Measurements from ENCODE around the gene NSD1. TPM values are rescaled to one million over a fixed set of nuclear protein-coding genes. Genes with fewer than 3 reads are reported as not detected.

The NSD1 gene
- total and polyA plus RNA-seq, 9 of the 15 experiments (the other 6 are each of a cell fraction or from before 2014, with no cell fraction given): 3.8 to 51.0 (median 24.7) TPM

DNA sequence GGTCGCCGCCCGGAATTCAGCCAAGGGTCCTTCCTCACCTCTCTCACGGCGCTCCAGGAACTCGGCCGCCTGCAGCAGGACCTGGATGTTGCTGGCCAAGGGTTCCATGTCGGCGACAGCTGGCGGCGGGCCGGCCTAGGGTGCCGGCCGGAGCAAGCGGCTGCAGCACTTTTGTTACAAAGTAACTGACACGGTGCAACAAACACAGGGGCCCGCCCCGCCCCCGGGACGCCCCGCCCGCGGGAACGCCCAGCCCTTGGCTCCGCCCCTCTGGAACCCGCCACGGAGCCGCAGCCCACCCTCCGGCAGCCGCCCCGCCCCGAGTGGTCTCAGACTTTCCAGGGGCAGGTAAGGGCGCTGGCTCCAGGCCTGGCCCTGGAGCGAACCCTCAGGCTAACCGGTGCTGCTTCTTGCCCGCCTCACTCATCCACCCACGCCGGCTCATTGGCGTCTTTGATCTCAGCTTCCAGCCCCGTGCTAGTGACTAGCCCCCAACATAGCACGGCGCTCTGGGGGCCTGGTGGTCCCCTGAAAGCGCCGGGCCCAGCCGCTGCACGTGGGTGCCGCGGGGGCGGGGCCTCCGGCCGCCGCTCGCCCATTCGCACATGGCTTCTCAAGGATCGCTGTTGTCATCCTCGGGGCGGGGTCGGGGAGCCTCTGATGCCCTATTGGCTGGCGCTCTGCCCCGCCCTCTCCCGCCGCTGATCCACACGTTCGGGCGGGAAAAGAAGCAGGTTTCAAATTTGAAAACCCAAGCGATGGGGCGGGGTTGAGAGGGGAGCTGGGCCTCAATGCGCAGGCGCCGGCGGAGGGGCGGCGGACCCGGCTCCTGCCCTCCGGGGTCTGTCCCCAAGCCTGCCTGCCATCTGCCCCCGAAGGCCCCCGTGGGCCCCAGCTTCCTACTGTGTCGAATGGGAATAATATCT lies 178.4 kb downstream of the NSD1 start, which contains the start of gene MXD3 (continued):
- TF ChIP-seq, protein P1, sequence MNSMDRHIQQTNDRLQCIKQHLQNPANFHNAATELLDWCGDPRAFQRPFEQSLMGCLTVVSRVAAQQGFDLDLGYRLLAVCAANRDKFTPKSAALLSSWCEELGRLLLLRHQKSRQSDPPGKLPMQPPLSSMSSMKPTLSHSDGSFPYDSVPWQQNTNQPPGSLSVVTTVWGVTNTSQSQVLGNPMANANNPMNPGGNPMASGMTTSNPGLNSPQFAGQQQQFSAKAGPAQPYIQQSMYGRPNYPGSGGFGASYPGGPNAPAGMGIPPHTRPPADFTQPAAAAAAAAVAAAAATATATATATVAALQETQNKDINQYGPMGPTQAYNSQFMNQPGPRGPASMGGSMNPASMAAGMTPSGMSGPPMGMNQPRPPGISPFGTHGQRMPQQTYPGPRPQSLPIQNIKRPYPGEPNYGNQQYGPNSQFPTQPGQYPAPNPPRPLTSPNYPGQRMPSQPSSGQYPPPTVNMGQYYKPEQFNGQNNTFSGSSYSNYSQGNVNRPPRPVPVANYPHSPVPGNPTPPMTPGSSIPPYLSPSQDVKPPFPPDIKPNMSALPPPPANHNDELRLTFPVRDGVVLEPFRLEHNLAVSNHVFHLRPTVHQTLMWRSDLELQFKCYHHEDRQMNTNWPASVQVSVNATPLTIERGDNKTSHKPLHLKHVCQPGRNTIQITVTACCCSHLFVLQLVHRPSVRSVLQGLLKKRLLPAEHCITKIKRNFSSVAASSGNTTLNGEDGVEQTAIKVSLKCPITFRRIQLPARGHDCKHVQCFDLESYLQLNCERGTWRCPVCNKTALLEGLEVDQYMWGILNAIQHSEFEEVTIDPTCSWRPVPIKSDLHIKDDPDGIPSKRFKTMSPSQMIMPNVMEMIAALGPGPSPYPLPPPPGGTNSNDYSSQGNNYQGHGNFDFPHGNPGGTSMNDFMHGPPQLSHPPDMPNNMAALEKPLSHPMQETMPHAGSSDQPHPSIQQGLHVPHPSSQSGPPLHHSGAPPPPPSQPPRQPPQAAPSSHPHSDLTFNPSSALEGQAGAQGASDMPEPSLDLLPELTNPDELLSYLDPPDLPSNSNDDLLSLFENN (IDR thresholded peaks at IDR 0.05; ENCODE audit: low read depth in 2 of 2, low read length in 2 of 2): no peak
- no peak for TF ChIP-seq PRMT5 (CRISPR knock-in tag; IDR thresholded peaks at IDR 0.05)
- TF ChIP-seq, protein P2, sequence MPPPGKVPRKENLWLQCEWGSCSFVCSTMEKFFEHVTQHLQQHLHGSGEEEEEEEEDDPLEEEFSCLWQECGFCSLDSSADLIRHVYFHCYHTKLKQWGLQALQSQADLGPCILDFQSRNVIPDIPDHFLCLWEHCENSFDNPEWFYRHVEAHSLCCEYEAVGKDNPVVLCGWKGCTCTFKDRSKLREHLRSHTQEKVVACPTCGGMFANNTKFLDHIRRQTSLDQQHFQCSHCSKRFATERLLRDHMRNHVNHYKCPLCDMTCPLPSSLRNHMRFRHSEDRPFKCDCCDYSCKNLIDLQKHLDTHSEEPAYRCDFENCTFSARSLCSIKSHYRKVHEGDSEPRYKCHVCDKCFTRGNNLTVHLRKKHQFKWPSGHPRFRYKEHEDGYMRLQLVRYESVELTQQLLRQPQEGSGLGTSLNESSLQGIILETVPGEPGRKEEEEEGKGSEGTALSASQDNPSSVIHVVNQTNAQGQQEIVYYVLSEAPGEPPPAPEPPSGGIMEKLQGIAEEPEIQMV (tag; conservative IDR thresholded peaks at IDR 0.05; ENCODE audit: low read depth): no peak
- TF ChIP-seq, protein P3, sequence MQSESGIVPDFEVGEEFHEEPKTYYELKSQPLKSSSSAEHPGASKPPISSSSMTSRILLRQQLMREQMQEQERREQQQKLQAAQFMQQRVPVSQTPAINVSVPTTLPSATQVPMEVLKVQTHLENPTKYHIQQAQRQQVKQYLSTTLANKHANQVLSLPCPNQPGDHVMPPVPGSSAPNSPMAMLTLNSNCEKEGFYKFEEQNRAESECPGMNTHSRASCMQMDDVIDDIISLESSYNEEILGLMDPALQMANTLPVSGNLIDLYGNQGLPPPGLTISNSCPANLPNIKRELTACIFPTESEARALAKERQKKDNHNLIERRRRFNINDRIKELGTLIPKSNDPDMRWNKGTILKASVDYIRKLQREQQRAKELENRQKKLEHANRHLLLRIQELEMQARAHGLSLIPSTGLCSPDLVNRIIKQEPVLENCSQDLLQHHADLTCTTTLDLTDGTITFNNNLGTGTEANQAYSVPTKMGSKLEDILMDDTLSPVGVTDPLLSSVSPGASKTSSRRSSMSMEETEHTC (IDR thresholded peaks at IDR 0.05): no peak
- peak; percentile 9; the same call in 1 of the 2 replicates for TF ChIP-seq TGIF2 (CRISPR knock-in tag; IDR thresholded peaks at IDR 0.05)
- TF ChIP-seq PML (IDR thresholded peaks at IDR 0.05; ENCODE audit: low read length): no peak; the same call in 1 of the 2 replicates
- no peak for TF ChIP-seq ZNF212 (CRISPR knock-in tag; IDR thresholded peaks at IDR 0.05)
- TF ChIP-seq, protein P4, sequence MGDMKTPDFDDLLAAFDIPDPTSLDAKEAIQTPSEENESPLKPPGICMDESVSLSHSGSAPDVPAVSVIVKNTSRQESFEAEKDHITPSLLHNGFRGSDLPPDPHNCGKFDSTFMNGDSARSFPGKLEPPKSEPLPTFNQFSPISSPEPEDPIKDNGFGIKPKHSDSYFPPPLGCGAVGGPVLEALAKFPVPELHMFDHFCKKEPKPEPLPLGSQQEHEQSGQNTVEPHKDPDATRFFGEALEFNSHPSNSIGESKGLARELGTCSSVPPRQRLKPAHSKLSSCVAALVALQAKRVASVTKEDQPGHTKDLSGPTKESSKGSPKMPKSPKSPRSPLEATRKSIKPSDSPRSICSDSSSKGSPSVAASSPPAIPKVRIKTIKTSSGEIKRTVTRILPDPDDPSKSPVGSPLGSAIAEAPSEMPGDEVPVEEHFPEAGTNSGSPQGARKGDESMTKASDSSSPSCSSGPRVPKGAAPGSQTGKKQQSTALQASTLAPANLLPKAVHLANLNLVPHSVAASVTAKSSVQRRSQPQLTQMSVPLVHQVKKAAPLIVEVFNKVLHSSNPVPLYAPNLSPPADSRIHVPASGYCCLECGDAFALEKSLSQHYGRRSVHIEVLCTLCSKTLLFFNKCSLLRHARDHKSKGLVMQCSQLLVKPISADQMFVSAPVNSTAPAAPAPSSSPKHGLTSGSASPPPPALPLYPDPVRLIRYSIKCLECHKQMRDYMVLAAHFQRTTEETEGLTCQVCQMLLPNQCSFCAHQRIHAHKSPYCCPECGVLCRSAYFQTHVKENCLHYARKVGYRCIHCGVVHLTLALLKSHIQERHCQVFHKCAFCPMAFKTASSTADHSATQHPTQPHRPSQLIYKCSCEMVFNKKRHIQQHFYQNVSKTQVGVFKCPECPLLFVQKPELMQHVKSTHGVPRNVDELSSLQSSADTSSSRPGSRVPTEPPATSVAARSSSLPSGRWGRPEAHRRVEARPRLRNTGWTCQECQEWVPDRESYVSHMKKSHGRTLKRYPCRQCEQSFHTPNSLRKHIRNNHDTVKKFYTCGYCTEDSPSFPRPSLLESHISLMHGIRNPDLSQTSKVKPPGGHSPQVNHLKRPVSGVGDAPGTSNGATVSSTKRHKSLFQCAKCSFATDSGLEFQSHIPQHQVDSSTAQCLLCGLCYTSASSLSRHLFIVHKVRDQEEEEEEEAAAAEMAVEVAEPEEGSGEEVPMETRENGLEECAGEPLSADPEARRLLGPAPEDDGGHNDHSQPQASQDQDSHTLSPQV (IDR thresholded peaks at IDR 0.05): no peak
- peak; percentile 44; the same call in 1 of the 2 replicates for TF ChIP-seq KLF1 (tag; IDR thresholded peaks at IDR 0.05)
- TF ChIP-seq MYC (IDR thresholded peaks at IDR 0.05; ENCODE audit: low read depth, low read length): peak; percentile 100
- TF ChIP-seq MYC (CRISPR knock-in tag; IDR thresholded peaks at IDR 0.05; ENCODE audit: borderline replicate concordance, low read depth): peak; percentile 89; the same call in 1 of the 2 replicates
- peak; percentile 69 for TF ChIP-seq RAD51 (IDR thresholded peaks at IDR 0.05; ENCODE audit: borderline replicate concordance, low read depth)
- TF ChIP-seq EHMT2 (IDR thresholded peaks at IDR 0.05): no peak
- no peak for TF ChIP-seq ZNF561 (CRISPR knock-in tag; conservative IDR thresholded peaks at IDR 0.05)
- no peak for TF ChIP-seq KAT7 (CRISPR knock-in tag; IDR thresholded peaks at IDR 0.05; ENCODE audit: borderline replicate concordance)
- TF ChIP-seq FOXA3 (CRISPR knock-in tag; conservative IDR thresholded peaks at IDR 0.05 in 1 of 2, IDR thresholded peaks at IDR 0.05 in 1 of 2): 0 out of 4 replicates have a peak, but pooled peaks of 1 of the 2 experiments have one; percentile 67

All from K562 (cell line).